OCI-LY1 (cell line): ENCODE results near the gene MRGPRF.

ENCODE experiments used
- CTCF ChIP-seq: fragments of 200-600 bp; sonication (generic), shearing (Covaris generic); IDR thresholded peaks from 2 replicates; pipeline ENCODE4 v1.5.1; 2017; ENCODE audit warnings: mild to moderate bottlenecking, antibody characterized with exemption, low read length, moderate library complexity, mixed read lengths
- EZH2 ChIP-seq: fragments of 200-600 bp; sonication (generic), shearing (Covaris generic); IDR thresholded peaks from 2 replicates; pipeline ENCODE4 v1.8.0; 2017; ENCODE audit warnings: borderline replicate concordance, mixed run types, mild to moderate bottlenecking, antibody characterized with exemption, low read length, moderate library complexity, mixed read lengths

DNA sequence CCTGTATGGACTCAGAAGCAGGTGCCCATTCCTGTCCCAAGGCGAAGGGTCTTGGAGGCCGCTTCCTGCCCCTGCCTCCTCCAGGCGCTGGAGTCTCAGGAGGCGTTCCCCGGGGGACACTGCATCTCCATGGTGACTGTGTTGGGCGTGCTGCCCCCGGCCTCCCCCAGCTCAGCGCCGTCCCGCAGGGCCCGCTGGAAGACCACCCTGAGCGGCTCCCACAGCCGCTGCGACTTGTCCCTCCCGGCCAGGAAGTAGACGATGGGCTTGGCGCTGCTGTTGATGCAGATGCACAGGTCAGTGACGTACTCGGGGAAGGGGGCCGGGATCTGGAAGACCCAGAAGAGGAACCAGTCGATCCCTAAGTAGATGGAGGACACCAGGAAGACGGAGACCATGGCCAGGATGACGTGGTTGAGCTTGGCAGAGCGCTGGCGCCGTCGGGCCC is 7.8 kb downstream of the MRGPRF start:
- no peak for TF ChIP-seq CTCF
- TF ChIP-seq EZH2 = no peak
